Loucy (cell line): ENCODE data around the gene AHI1.

Experiments
- CTCF ChIP-seq: fragments of 200-600 bp; sonication (generic); conservative IDR thresholded peaks from 2 replicates; pipeline ENCODE4 v1.5.1; 2014; ENCODE audit warnings: mild to moderate bottlenecking, antibody characterized with exemption, low read length
- EZH2phosphoT487 ChIP-seq: fragments of 200-600 bp; IDR thresholded peaks from 2 replicates; pipeline ENCODE4 v1.6.1; 2018; ENCODE audit warnings: antibody characterized with exemption, mild to moderate bottlenecking, moderate library complexity, borderline replicate concordance

DNA sequence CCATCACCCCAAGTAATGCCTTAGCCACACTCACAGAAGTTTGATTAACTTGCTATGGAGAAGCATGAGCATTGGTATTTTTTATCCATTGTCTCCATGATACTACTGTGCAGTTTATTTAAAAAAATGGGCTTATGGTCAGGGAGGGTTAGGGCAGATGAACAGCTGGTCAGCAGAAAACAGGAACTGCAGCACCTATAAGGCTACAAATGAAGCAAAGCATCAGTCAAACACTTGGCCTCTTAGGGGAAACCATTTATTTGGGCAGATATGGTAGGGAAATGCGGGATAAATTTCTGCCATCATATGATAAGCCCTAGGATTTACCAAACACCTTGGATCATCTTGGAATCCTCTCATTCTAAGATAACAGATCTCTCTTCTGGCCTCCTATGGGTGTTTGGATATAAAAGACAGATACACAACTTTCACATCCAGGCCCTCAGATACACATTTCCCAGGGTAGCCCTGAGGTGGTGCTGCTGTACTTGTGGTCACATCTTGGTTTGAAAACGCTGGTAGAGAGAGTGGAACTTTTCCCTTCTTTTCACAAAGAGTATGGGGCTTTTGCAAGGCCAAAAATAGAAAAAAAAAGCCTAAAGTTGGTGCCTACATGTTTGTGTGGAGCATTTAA, 42.8 kb upstream of the AHI1 start:
- TF ChIP-seq CTCF (peak; percentile 47), EZH2phosphoT487 (no peak)
